IMR-90 (cell line): Measurements from ENCODE around the gene LAMC3.

Experiments
- CEBPB ChIP-seq: IDR thresholded peaks from 2 replicates; pipeline ENCODE4 v1.6.1; 2012; ENCODE audit warnings: low read depth, low read length, improper control_type of control experiment
- CHD1 ChIP-seq: IDR thresholded peaks from 2 replicates; pipeline ENCODE4 v1.6.1; 2012; ENCODE audit warnings: low read depth, low read length, improper control_type of control experiment
- FOS ChIP-seq: fragments of 150-350 bp; IDR thresholded peaks from 2 replicates; pipeline ENCODE4 v1.6.1; 2016; ENCODE audit warnings: low read depth, low read length
- MAFK ChIP-seq: IDR thresholded peaks from 2 replicates; pipeline ENCODE4 v1.6.1; 2012; ENCODE audit warnings: low read depth, low read length, improper control_type of control experiment
- MAZ ChIP-seq: IDR thresholded peaks from 2 replicates; pipeline ENCODE4 v1.6.1; 2012; ENCODE audit warnings: low read depth, mild to moderate bottlenecking, low read length, improper control_type of control experiment, moderate library complexity, borderline replicate concordance
- NFE2L2 ChIP-seq: fragments of 150-350 bp; IDR thresholded peaks from 2 replicates; pipeline ENCODE4 v1.6.1; 2016; ENCODE audit warnings: low read depth, mild to moderate bottlenecking, low read length
- POLR2A ChIP-seq: IDR thresholded peaks from 2 replicates; pipeline ENCODE4 v1.6.1; 2012; ENCODE audit warnings: mild to moderate bottlenecking, low read depth, low read length
- RAD21 ChIP-seq: IDR thresholded peaks from 2 replicates; pipeline ENCODE4 v1.6.1; 2012; ENCODE audit warnings: low read length, improper control_type of control experiment
- RCOR1 ChIP-seq: IDR thresholded peaks from 2 replicates; pipeline ENCODE4 v1.6.1; 2012; ENCODE audit warnings: mild to moderate bottlenecking, low read length, improper control_type of control experiment; ENCODE audit not compliant: insufficient replicate concordance
- RFX5 ChIP-seq: IDR thresholded peaks from 2 replicates; pipeline ENCODE4 v1.8.0; 2012; ENCODE audit warnings: low read depth, mild to moderate bottlenecking, low read length, moderate library complexity
- SMC3 ChIP-seq: fragments of 150-350 bp; IDR thresholded peaks from 2 replicates; pipeline ENCODE4 v1.6.1; 2016; ENCODE audit warnings: low read depth, mild to moderate bottlenecking, antibody characterized with exemption, low read length, moderate library complexity
- USF2 ChIP-seq: fragments of 150-350 bp; IDR thresholded peaks from 2 replicates; pipeline ENCODE4 v1.6.1; 2017; ENCODE audit warnings: mild to moderate bottlenecking, antibody characterized with exemption, low read length, low read depth
- TF ChIP-seq, protein P1 (sequence below): conservative IDR thresholded peaks from 2 replicates; pipeline ENCODE4 v1.5.1; 2012; ENCODE audit warnings: mild to moderate bottlenecking, low read depth, low read length, improper control_type of control experiment
- TF ChIP-seq, protein P2 (sequence below): fragments of 150-350 bp; IDR thresholded peaks from 2 replicates; pipeline ENCODE4 v1.6.1; 2016; ENCODE audit warnings: low read depth, mild to moderate bottlenecking, low read length, moderate library complexity, borderline replicate concordance

- TF ChIP-seq, protein P1, sequence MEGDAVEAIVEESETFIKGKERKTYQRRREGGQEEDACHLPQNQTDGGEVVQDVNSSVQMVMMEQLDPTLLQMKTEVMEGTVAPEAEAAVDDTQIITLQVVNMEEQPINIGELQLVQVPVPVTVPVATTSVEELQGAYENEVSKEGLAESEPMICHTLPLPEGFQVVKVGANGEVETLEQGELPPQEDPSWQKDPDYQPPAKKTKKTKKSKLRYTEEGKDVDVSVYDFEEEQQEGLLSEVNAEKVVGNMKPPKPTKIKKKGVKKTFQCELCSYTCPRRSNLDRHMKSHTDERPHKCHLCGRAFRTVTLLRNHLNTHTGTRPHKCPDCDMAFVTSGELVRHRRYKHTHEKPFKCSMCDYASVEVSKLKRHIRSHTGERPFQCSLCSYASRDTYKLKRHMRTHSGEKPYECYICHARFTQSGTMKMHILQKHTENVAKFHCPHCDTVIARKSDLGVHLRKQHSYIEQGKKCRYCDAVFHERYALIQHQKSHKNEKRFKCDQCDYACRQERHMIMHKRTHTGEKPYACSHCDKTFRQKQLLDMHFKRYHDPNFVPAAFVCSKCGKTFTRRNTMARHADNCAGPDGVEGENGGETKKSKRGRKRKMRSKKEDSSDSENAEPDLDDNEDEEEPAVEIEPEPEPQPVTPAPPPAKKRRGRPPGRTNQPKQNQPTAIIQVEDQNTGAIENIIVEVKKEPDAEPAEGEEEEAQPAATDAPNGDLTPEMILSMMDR: no peak
- TF ChIP-seq POLR2A: no peak
- TF ChIP-seq, protein P2, sequence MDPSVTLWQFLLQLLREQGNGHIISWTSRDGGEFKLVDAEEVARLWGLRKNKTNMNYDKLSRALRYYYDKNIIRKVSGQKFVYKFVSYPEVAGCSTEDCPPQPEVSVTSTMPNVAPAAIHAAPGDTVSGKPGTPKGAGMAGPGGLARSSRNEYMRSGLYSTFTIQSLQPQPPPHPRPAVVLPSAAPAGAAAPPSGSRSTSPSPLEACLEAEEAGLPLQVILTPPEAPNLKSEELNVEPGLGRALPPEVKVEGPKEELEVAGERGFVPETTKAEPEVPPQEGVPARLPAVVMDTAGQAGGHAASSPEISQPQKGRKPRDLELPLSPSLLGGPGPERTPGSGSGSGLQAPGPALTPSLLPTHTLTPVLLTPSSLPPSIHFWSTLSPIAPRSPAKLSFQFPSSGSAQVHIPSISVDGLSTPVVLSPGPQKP: no peak
- TF ChIP-seq RFX5: no peak
- no peak for TF ChIP-seq RAD21
- TF ChIP-seq MAZ: no peak
- no peak for TF ChIP-seq USF2
- TF ChIP-seq RCOR1: no peak
- no peak for TF ChIP-seq CHD1
- TF ChIP-seq SMC3: no peak
- no peak for TF ChIP-seq MAFK
- TF ChIP-seq CEBPB: no peak
- no peak for TF ChIP-seq NFE2L2
- TF ChIP-seq FOS: no peak
Observed at GRCh38 chr9:131080589-131080988, 71.6 kb downstream of the LAMC3 start.
